Right atrium auricular region (tissue), 2 donors: Measurements from ENCODE around the gene TTC9C. TPM values are rescaled to one million over a fixed set of nuclear protein-coding genes. Genes with fewer than 3 reads are reported as not detected.
A peak's percentile ranks its signal among the peaks of the same experiment; 100 is the strongest.

ENCODE experiments used
- DNase-seq: peaks from one replicate; pipeline ENCODE4 v3.0.0-alpha.2; 2019; ENCODE audit warnings: low spot score
- H3K27ac ChIP-seq, 2 donors: fragments of 200-600 bp; sonication (generic); 1 replicate in 1 of 2; 2 replicates in 1 of 2; pipeline ENCODE4 v1.5.1; 2016 to 2019
- H3K27me3 ChIP-seq, 2 donors: fragments of 200-600 bp; sonication (generic); one replicate each; pipeline versions ENCODE4 v1.5.1 to v1.6.0; 2017 to 2019
- H3K36me3 ChIP-seq: fragments of 200-600 bp; sonication (generic); one replicate; pipeline ENCODE4 v1.5.1; 2016
- H3K4me1 ChIP-seq, 2 donors: fragments of 200-600 bp; sonication (generic); one replicate each; pipeline versions ENCODE4 v1.5.1 to v1.6.0; 2017 to 2019
- H3K4me3 ChIP-seq, 2 donors: fragments of 200-600 bp; sonication (generic); 1 replicate in 1 of 2; 2 replicates in 1 of 2; pipeline ENCODE4 v1.5.1; 2017 to 2019; ENCODE audit warnings: mild to moderate bottlenecking in 1 of 2, moderate library complexity in 1 of 2
- H3K9me3 ChIP-seq, 2 donors: fragments of 200-600 bp; sonication (generic); one replicate each; pipeline ENCODE4 v1.5.1; 2019
- CTCF ChIP-seq, 2 donors: fragments of 200-600 bp; sonication (generic); IDR thresholded peaks; one replicate each; pipeline ENCODE4 v1.5.1; 2019; ENCODE audit warnings: antibody characterized with exemption in 2 of 2
- total RNA-seq, 2 donors: library from RNA; depleted of rRNA; stranded (reverse); fragments of >200 nt; gene quantifications; one replicate each; pipeline ENCODE4 v1.1.0, GENCODE V29; 2016

Gene TTC9C
- total RNA-seq, 2 donors from 2014 or later = 9.6 to 11.4 TPM

GRCh38 chr11:62708793-62709192 is 19.5 kb upstream of the TTC9C start:
- no peak for DNase-seq
- no peak for TF ChIP-seq CTCF (IDR thresholded peaks at IDR 0.05)
- Histone ChIP-seq H3K27ac (peak overlapping the region; percentile 93 to 98), H3K27me3 (no peaks in the 10 kb centered on the region), H3K4me3 (peak overlapping the region; percentile 57 to 61), H3K9me3 (no peaks in the 10 kb centered on the region), H3K36me3 (peaks cover 22% of the 10 kb centered on the region), H3K4me1 (peaks cover 0 to 55% of the 10 kb centered on the region in 2 donors)

- TF ChIP-seq CTCF (IDR thresholded peaks at IDR 0.05) = peak in 1 of 2 donors; percentile 30
- Histone ChIP-seq H3K4me3 (peak overlapping the region; percentile 57 to 61), H3K27ac (peak overlapping the region; percentile 93 to 98), H3K27me3 (no peaks in the 10 kb centered on the region), H3K36me3 (peaks cover 29% of the 10 kb centered on the region), H3K4me1 (peaks cover 0 to 61% of the 10 kb centered on the region in 2 donors), H3K9me3 (no peaks in the 10 kb centered on the region)
- DNase-seq = peak; percentile 99
Observed at GRCh38 chr11:62709247-62710000, 18.9 kb upstream of the TTC9C start.

- peaks cover 34% of the 10 kb centered on the region for H3K36me3 ChIP-seq
- peak overlapping the region; percentile 57 to 61 for H3K4me3 ChIP-seq
- H3K27ac ChIP-seq = peak overlapping the region; percentile 93 to 98
- H3K27me3 ChIP-seq = no peaks in the 10 kb centered on the region
- H3K9me3 ChIP-seq = no peaks in the 10 kb centered on the region
- DNase-seq = no peak
- H3K4me1 ChIP-seq = peaks cover 0 to 65% of the 10 kb centered on the region in 2 donors
- no peak for TF ChIP-seq CTCF (IDR thresholded peaks at IDR 0.05)
Observed at GRCh38 chr11:62710001-62710345, 18.3 kb upstream of the TTC9C start.

- Histone ChIP-seq H3K27ac (peak overlapping the region; percentile 36 to 77), H3K4me1 (peaks cover 0 to 48% of the 10 kb centered on the region in 2 donors), H3K36me3 (peaks cover 58% of the 10 kb centered on the region), H3K9me3 (no peaks in the 10 kb centered on the region), H3K27me3 (no peaks in the 10 kb centered on the region), H3K4me3 (no peak overlapping the region)
- no peak for TF ChIP-seq CTCF (IDR thresholded peaks at IDR 0.05)
- no peak for DNase-seq
Observed at GRCh38 chr11:62712276-62712812, 15.9 kb upstream of the TTC9C start.

GRCh38 chr11:62712861-62713260 is 15.4 kb upstream of the TTC9C start:
- Histone ChIP-seq H3K27ac (peak overlapping the region; percentile 36 to 77), H3K36me3 (peaks cover 63% of the 10 kb centered on the region), H3K4me3 (no peak overlapping the region), H3K4me1 (peaks cover 0 to 47% of the 10 kb centered on the region in 2 donors), H3K9me3 (no peaks in the 10 kb centered on the region), H3K27me3 (no peaks in the 10 kb centered on the region)
- TF ChIP-seq CTCF (IDR thresholded peaks at IDR 0.05) = no peak
- DNase-seq = no peak
